Sigmoid colon (tissue), 7 donors: ENCODE results near the gene DCAF12. TPM values are rescaled to one million over a fixed set of nuclear protein-coding genes. Genes with fewer than 3 reads are reported as not detected.

ENCODE experiments used
- DNase-seq: peaks from one replicate; pipeline ENCODE4 v3.0.0-alpha.2; 2019
- H3K27ac ChIP-seq, 4 donors: fragments of 200-600 bp; sonication (generic); one replicate each; pipeline ENCODE4 v1.5.1; 2016 to 2019; ENCODE audit warnings: mild to moderate bottlenecking in 1 of 4
- H3K27me3 ChIP-seq, 3 donors: fragments of 200-600 bp; sonication (generic); one replicate each; pipeline ENCODE4 v1.5.1; 2019; ENCODE audit warnings: mild to moderate bottlenecking in 1 of 3
- H3K36me3 ChIP-seq, 4 donors: fragments of 200-600 bp; sonication (generic); one replicate each; pipeline ENCODE4 v1.5.1; 2016 to 2019
- H3K4me1 ChIP-seq, 4 donors: fragments of 200-600 bp; sonication (generic); one replicate each; pipeline ENCODE4 v1.5.1; 2017 to 2019
- H3K4me3 ChIP-seq, 4 donors: fragments of 200-600 bp; sonication (generic); one replicate each; pipeline ENCODE4 v1.5.1; 2017 to 2019; ENCODE audit warnings: mild to moderate bottlenecking in 2 of 4, moderate library complexity in 1 of 4
- H3K9me3 ChIP-seq, 4 donors: fragments of 200-600 bp in 3 of 4; sonication (generic) in 3 of 4; one replicate each; pipeline versions ENCODE4 v1.5.1 to v1.6.1; 2013 to 2019
- CTCF ChIP-seq, 4 experiments: fragments of 450-650 bp in 3 of 4; fragments of 200-600 bp in 1 of 4; IDR thresholded peaks; one replicate each; pipeline ENCODE4 v1.5.1; 2016 to 2019; ENCODE audit warnings: antibody characterized with exemption in 4 of 4, mild to moderate bottlenecking in 3 of 4, moderate library complexity in 2 of 4
- EP300 ChIP-seq, 4 donors: sonication (generic); formaldehyde crosslinking; IDR thresholded peaks; one replicate each; pipeline ENCODE4 v1.6.1; 2017; ENCODE audit warnings: antibody characterized with exemption in 4 of 4
- POLR2A ChIP-seq, 2 donors: fragments of 450-650 bp; IDR thresholded peaks; one replicate each; pipeline ENCODE4 v1.6.1; 2016; ENCODE audit warnings: antibody characterized with exemption in 2 of 2, mild to moderate bottlenecking in 2 of 2, moderate library complexity in 2 of 2
- POLR2AphosphoS5 ChIP-seq, 4 donors: sonication (generic); formaldehyde crosslinking; IDR thresholded peaks; one replicate each; pipeline ENCODE4 v1.6.1; 2017; ENCODE audit warnings: antibody characterized with exemption in 4 of 4
- WGBS, 2 donors: extraction: QIAGEN DNeasy Blood & Tissue Kit; methylation state at CpG; one replicate each; pipeline ENCODE4 v1.1.7; 2013; 5-methylcytosine and 5-hydroxymethylcytosine counted together
- intact Hi-C: fragments of 100-400 bp; cut with DNase I; formaldehyde crosslinking; loops from one replicate; pipeline ENCODE4 v1.15.1; 2023
- polyA plus RNA-seq, 3 donors: library from polyadenylated mRNA; stranded (reverse); fragments of 200-250 nt; gene quantifications; one replicate each; pipeline ENCODE4 v1.2.3, GENCODE V29; 2013
- total RNA-seq, 4 donors: library from RNA; depleted of rRNA; stranded (reverse); fragments of >200 nt; gene quantifications; one replicate each; pipeline ENCODE4 v1.1.0, GENCODE V29; 2016
- donor health status: healthy with polysubstance abuse.
- donor health status: Bipolar disorder and iron deficiency.
- donor health status: healthy.

The DCAF12 gene
- total and polyA plus RNA-seq, 7 donors: 14.3 to 33.8 (median 21.8) TPM

- DNase-seq: no peak
- TF ChIP-seq EP300 (IDR thresholded peaks at IDR 0.05): no peak
- no peak for TF ChIP-seq CTCF (IDR thresholded peaks at IDR 0.05)
- no peak for TF ChIP-seq POLR2A (IDR thresholded peaks at IDR 0.05)
- no peak for TF ChIP-seq POLR2AphosphoS5 (IDR thresholded peaks at IDR 0.05)
- no peaks in the 10 kb centered on the region for H3K27me3 ChIP-seq
- H3K27ac ChIP-seq: no peak overlapping the region
- no peaks in the 10 kb centered on the region for H3K36me3 ChIP-seq
- no peaks in the 10 kb centered on the region for H3K9me3 ChIP-seq
- 95 to 97% methylated on average over 30 of the region's 30 CpGs for WGBS, 2 donors
- intact Hi-C loops: no loop called here
- no peaks in the 10 kb centered on the region for H3K4me1 ChIP-seq
- no peak overlapping the region for H3K4me3 ChIP-seq
These were observed 8.0 kb upstream of the DCAF12 start for GRCh38 chr9:34134521-34134920.

- Histone ChIP-seq H3K9me3 (no peaks in the 10 kb centered on the region), H3K4me3 (no peak overlapping the region), H3K27me3 (no peaks in the 10 kb centered on the region), H3K27ac (no peak overlapping the region), H3K4me1 (no peaks in the 10 kb centered on the region), H3K36me3 (no peaks in the 10 kb centered on the region)
- intact Hi-C loops: no loop called here
- TF ChIP-seq EP300 (IDR thresholded peaks at IDR 0.05): no peak
- TF ChIP-seq CTCF (IDR thresholded peaks at IDR 0.05): no peak
- TF ChIP-seq POLR2AphosphoS5 (IDR thresholded peaks at IDR 0.05): no peak
- TF ChIP-seq POLR2A (IDR thresholded peaks at IDR 0.05): no peak
- WGBS, 2 donors: 89 to 96% methylated on average over 16 of the region's 16 CpGs
- DNase-seq: no peak
These were observed 7.0 kb upstream of the DCAF12 start for GRCh38 chr9:34133436-34133949.

- no peaks in the 10 kb centered on the region for H3K36me3 ChIP-seq
These were observed 5.1 kb upstream of the DCAF12 start for GRCh38 chr9:34131571-34131970.

GRCh38 chr9:34127035-34127948 lies 794 bp upstream of the DCAF12 start:
- Histone ChIP-seq H3K36me3 (peaks cover 0 to 14% (median 0%) of the 10 kb centered on the region in 4 donors), H3K4me1 (peaks cover 0 to 41% (median 38%) of the 10 kb centered on the region in 4 donors), H3K9me3 (no peaks in the 10 kb centered on the region), H3K27ac (peak overlapping the region; percentile 81 to 91 (median 89)), H3K27me3 (no peaks in the 10 kb centered on the region), H3K4me3 (peak overlapping the region; percentile 59 to 88 (median 80))
- WGBS, 2 donors: 75 to 77% methylated on average over 17 of the region's 17 CpGs
- TF ChIP-seq EP300 (IDR thresholded peaks at IDR 0.05) (no peak), CTCF (IDR thresholded peaks at IDR 0.05) (no peak), POLR2AphosphoS5 (IDR thresholded peaks at IDR 0.05) (no peak), POLR2A (IDR thresholded peaks at IDR 0.05) (no peak)
- intact Hi-C loops: loop anchor here (2.0 to 5.0 kb wide), 4 partner anchors 52 to 254 kb away; partner anchors contain the start of genes KIF24, NUDT2, UBAP1 and UBAP2
- no peak for DNase-seq

More at GRCh38 chr9:34131571-34131970, 5.1 kb upstream of the DCAF12 start:
- H3K9me3 ChIP-seq: no peaks in the 10 kb centered on the region
- H3K4me3 ChIP-seq: no peak overlapping the region
- no peak for TF ChIP-seq EP300 (IDR thresholded peaks at IDR 0.05)
- no peak for TF ChIP-seq CTCF (IDR thresholded peaks at IDR 0.05)
- TF ChIP-seq POLR2AphosphoS5 (IDR thresholded peaks at IDR 0.05): no peak
- no peak for TF ChIP-seq POLR2A (IDR thresholded peaks at IDR 0.05)
- H3K27me3 ChIP-seq: no peaks in the 10 kb centered on the region
- H3K27ac ChIP-seq: no peak overlapping the region
- intact Hi-C loops: no loop called here
- 94 to 97% methylated on average over 7 of the region's 7 CpGs for WGBS, 2 donors
- H3K4me1 ChIP-seq: peaks cover 0 to 7% (median 4%) of the 10 kb centered on the region in 4 donors
- no peak for DNase-seq
